Breast epithelium (tissue), 3 donors: Measurements from ENCODE around the gene MAPK8IP1.

Source experiments
- CTCF ChIP-seq, 3 donors: fragments of 450-650 bp; IDR thresholded peaks; one replicate each; pipeline ENCODE4 v1.5.1; 2016 to 2017; ENCODE audit warnings: antibody characterized with exemption in 3 of 3, mild to moderate bottlenecking in 3 of 3, moderate library complexity in 3 of 3
- POLR2A ChIP-seq: fragments of 450-650 bp; IDR thresholded peaks from one replicate; pipeline ENCODE4 v1.6.1; 2016; ENCODE audit warnings: antibody characterized with exemption, mild to moderate bottlenecking, moderate library complexity

DNA sequence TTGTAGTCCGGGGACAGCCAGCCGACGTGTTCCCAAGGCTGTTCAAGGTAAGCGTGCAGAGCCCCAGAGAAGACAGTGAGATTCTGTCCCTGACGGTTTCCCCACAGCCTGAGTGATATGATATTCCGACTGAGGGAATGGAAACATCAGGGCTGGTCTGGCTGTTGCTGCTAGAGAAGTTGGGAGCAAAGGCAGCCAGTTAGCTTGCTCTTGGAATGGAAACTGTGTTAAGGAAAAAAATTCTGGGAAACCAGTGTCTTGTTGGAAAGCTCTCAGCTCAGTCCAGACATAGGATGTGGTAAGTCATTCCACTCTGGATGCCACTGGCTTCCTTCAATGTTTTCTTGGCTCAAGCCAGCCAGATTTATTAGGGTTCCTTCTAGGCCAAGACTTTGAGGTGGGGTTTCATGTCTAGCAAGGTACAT lies 29.4 kb upstream of the MAPK8IP1 start:
- TF ChIP-seq POLR2A (no peak), CTCF (IDR thresholded peaks at IDR 0.05) (no peak)
